ENCODE data around the gene CCDC201. TPM values are rescaled to one million over a fixed set of nuclear protein-coding genes. Genes with fewer than 3 reads are reported as not detected.

The CCDC201 gene
- total and polyA plus RNA-seq, 2 of the 8 experiments (the other 6 are each of a cell fraction or from before 2014, with no cell fraction given) = not detected

DNA sequence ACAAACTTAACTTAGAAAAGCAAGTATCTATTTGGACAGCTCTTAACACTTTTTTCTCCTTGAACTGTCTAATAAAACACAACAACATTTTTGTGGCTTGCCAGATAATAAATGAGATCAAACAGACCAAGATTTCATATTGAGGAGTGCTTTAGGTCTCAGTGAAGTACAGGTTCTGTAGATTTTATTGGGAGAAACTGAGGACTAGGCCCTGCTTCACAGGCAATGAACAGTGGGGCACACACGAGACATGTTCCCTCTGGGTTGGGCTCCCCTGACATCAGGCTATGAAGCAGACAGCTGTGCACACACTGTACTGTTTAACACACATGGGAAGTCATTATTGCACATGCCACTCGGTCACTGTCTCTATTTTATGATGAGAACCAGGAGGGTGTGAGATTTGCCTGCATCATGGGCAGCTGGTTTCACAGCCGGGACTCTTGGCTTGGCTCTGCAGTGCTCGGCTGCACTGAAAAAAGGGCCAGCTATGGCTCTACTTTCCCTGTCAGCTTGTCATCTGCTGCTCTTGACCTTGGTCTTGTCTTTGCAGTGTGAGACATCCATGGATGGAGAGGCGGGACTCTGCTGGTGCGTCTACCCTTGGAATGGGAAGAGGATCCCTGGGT, 19.6 kb upstream of the CCDC201 start (continued):
- TF ChIP-seq, protein P1, sequence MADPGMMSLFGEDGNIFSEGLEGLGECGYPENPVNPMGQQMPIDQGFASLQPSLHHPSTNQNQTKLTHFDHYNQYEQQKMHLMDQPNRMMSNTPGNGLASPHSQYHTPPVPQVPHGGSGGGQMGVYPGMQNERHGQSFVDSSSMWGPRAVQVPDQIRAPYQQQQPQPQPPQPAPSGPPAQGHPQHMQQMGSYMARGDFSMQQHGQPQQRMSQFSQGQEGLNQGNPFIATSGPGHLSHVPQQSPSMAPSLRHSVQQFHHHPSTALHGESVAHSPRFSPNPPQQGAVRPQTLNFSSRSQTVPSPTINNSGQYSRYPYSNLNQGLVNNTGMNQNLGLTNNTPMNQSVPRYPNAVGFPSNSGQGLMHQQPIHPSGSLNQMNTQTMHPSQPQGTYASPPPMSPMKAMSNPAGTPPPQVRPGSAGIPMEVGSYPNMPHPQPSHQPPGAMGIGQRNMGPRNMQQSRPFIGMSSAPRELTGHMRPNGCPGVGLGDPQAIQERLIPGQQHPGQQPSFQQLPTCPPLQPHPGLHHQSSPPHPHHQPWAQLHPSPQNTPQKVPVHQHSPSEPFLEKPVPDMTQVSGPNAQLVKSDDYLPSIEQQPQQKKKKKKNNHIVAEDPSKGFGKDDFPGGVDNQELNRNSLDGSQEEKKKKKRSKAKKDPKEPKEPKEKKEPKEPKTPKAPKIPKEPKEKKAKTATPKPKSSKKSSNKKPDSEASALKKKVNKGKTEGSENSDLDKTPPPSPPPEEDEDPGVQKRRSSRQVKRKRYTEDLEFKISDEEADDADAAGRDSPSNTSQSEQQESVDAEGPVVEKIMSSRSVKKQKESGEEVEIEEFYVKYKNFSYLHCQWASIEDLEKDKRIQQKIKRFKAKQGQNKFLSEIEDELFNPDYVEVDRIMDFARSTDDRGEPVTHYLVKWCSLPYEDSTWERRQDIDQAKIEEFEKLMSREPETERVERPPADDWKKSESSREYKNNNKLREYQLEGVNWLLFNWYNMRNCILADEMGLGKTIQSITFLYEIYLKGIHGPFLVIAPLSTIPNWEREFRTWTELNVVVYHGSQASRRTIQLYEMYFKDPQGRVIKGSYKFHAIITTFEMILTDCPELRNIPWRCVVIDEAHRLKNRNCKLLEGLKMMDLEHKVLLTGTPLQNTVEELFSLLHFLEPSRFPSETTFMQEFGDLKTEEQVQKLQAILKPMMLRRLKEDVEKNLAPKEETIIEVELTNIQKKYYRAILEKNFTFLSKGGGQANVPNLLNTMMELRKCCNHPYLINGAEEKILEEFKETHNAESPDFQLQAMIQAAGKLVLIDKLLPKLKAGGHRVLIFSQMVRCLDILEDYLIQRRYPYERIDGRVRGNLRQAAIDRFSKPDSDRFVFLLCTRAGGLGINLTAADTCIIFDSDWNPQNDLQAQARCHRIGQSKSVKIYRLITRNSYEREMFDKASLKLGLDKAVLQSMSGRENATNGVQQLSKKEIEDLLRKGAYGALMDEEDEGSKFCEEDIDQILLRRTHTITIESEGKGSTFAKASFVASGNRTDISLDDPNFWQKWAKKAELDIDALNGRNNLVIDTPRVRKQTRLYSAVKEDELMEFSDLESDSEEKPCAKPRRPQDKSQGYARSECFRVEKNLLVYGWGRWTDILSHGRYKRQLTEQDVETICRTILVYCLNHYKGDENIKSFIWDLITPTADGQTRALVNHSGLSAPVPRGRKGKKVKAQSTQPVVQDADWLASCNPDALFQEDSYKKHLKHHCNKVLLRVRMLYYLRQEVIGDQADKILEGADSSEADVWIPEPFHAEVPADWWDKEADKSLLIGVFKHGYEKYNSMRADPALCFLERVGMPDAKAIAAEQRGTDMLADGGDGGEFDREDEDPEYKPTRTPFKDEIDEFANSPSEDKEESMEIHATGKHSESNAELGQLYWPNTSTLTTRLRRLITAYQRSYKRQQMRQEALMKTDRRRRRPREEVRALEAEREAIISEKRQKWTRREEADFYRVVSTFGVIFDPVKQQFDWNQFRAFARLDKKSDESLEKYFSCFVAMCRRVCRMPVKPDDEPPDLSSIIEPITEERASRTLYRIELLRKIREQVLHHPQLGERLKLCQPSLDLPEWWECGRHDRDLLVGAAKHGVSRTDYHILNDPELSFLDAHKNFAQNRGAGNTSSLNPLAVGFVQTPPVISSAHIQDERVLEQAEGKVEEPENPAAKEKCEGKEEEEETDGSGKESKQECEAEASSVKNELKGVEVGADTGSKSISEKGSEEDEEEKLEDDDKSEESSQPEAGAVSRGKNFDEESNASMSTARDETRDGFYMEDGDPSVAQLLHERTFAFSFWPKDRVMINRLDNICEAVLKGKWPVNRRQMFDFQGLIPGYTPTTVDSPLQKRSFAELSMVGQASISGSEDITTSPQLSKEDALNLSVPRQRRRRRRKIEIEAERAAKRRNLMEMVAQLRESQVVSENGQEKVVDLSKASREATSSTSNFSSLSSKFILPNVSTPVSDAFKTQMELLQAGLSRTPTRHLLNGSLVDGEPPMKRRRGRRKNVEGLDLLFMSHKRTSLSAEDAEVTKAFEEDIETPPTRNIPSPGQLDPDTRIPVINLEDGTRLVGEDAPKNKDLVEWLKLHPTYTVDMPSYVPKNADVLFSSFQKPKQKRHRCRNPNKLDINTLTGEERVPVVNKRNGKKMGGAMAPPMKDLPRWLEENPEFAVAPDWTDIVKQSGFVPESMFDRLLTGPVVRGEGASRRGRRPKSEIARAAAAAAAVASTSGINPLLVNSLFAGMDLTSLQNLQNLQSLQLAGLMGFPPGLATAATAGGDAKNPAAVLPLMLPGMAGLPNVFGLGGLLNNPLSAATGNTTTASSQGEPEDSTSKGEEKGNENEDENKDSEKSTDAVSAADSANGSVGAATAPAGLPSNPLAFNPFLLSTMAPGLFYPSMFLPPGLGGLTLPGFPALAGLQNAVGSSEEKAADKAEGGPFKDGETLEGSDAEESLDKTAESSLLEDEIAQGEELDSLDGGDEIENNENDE (IDR thresholded peaks at IDR 0.05; ENCODE audit: insufficient replicate concordance, low read length) = no peak
- TF ChIP-seq CREB1 (IDR thresholded peaks at IDR 0.05) = no peak
- TF ChIP-seq EP300 (IDR thresholded peaks at IDR 0.05; ENCODE audit: borderline replicate concordance in 1 of 2, low read depth in 2 of 2, low read length in 2 of 2) = no peak
- TF ChIP-seq, protein P2, sequence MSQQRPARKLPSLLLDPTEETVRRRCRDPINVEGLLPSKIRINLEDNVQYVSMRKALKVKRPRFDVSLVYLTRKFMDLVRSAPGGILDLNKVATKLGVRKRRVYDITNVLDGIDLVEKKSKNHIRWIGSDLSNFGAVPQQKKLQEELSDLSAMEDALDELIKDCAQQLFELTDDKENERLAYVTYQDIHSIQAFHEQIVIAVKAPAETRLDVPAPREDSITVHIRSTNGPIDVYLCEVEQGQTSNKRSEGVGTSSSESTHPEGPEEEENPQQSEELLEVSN (IDR thresholded peaks at IDR 0.05) = no peak
- TF ChIP-seq TEAD4 (IDR thresholded peaks at IDR 0.05; ENCODE audit: low read depth, low read length) = no peak

Measured in H1 (cell line).